Ovary (tissue), 9 donors: ENCODE results near the gene IFITM1. TPM values are rescaled to one million over a fixed set of nuclear protein-coding genes. Genes with fewer than 3 reads are reported as not detected.
A peak's percentile ranks its signal among the peaks of the same experiment; 100 is the strongest.
"Not testable (repeated sequence)": the region's sequence is repeated elsewhere in the genome, so short reads cannot be mapped to it uniquely, and the experiment has no call there.

Source experiments
- DNase-seq, 5 donors: peaks; one replicate each; pipeline ENCODE4 v3.0.0-alpha.2; 2019 to 2020
- H3K27ac ChIP-seq, 2 donors: fragments of 200-600 bp; one replicate each; pipeline versions ENCODE4 v1.5.1 to v1.8.0; 2019 to 2022
- H3K27me3 ChIP-seq: fragments of 200-600 bp; one replicate; pipeline ENCODE4 v1.8.0; 2022
- H3K36me3 ChIP-seq: fragments of 200-600 bp; sonication (generic); one replicate; pipeline ENCODE4 v1.5.1; 2019
- H3K4me1 ChIP-seq: one replicate; pipeline ENCODE4 v1.8.1; 2013; ENCODE audit warnings: mild to moderate bottlenecking, moderate library complexity; ENCODE audit not compliant: insufficient read depth
- H3K4me3 ChIP-seq: fragments of 200-600 bp; sonication (generic); one replicate; pipeline ENCODE4 v1.5.1; 2017
- H3K9me3 ChIP-seq, 2 donors: fragments of 200-600 bp in 1 of 2; sonication (generic) in 1 of 2; one replicate each; pipeline versions ENCODE4 v1.5.1 to v1.8.1; 2013 to 2019; ENCODE audit warnings: mild to moderate bottlenecking in 1 of 2, moderate library complexity in 1 of 2
- CTCF ChIP-seq, 3 donors: fragments of 450-650 bp in 2 of 3; fragments of 200-600 bp in 1 of 3; IDR thresholded peaks; one replicate each; pipeline versions ENCODE4 v1.5.1 to v1.8.0; 2016 to 2022; ENCODE audit warnings: antibody characterized with exemption in 3 of 3, mild to moderate bottlenecking in 1 of 3
- EP300 ChIP-seq: sonication (generic); formaldehyde crosslinking; IDR thresholded peaks from one replicate; pipeline ENCODE4 v1.6.1; 2017; ENCODE audit warnings: antibody characterized with exemption
- POLR2A ChIP-seq: fragments of 450-650 bp; IDR thresholded peaks from one replicate; pipeline ENCODE4 v1.6.1; 2017; ENCODE audit warnings: antibody characterized with exemption, mild to moderate bottlenecking, moderate library complexity
- WGBS, 3 donors: extraction: QIAGEN DNeasy Blood & Tissue Kit in 1 of 3; methylation state at CpG; one replicate each; pipeline versions ENCODE4 v1.1.5 to v1.1.7; 2013 to 2017; 5-methylcytosine and 5-hydroxymethylcytosine counted together
- intact Hi-C, 4 donors: fragments of 100-400 bp; cut with DNase I; formaldehyde crosslinking; loops; one replicate each; pipeline versions ENCODE4 v1.11.0 to v1.15.1; 2022 to 2023
- polyA plus RNA-seq, 2 donors: library from polyadenylated mRNA; stranded (reverse); fragments of 200-250 nt in 1 of 2; fragments of 350-450 nt in 1 of 2; fragmentation: Illumina TruSeq in 1 of 2; extraction: RNeasy Lipid Tissue Mini Kit (QIAGEN cat#74804) in 1 of 2; gene quantifications; one replicate each; pipeline ENCODE4 v1.2.3, GENCODE V29; 2013 to 2014
- total RNA-seq, 7 donors: library from RNA; depleted of rRNA in 2 of 7; stranded (reverse); fragments of >200 nt in 2 of 7; fragmentation: NEBNext Ultra II Directional in 3 of 7; extraction: Animal tissue kit (Norgen Biotek cat#: 25700) in 3 of 7; gene quantifications; one replicate each; pipeline versions ENCODE4 v1.1.0 to v1.2.4, GENCODE V29; 2016 to 2023
- donor health status: DM: no; HTN: no; CAD: no; lungs with moderate emphysema.
- donor health status: DM: no; HTN: no; CAD: no.
- donor health status: Bipolar disorder and iron deficiency.
- donor health status: DM: yes; HTN: yes; CAD: no.
- donor health status: DM: no; HTN: no; CAD: no.
- donor health status: DM: yes; HTN: yes; CAD: no.

Gene IFITM1
- total and polyA plus RNA-seq, 9 donors: 211 to 760 (median 496) TPM

GRCh38 chr11:312092-312816 is 1.6 kb upstream of the IFITM1 start:
- no peak for TF ChIP-seq EP300
- no peak for TF ChIP-seq POLR2A
- TF ChIP-seq CTCF (IDR thresholded peaks at IDR 0.05): no peak
- WGBS, 3 donors: 19 to 29% (median 22%) methylated on average over 14 of the region's 14 CpGs
- intact Hi-C loops: loop anchor here in 1 of 4 donors (2.0 kb wide), 1 partner anchor 43 kb away; no protein-coding TSS in a partner anchor
- Histone ChIP-seq H3K27me3 (no peaks in the 10 kb centered on the region), H3K4me1 (peaks cover 18% of the 10 kb centered on the region), H3K36me3 (no peaks in the 10 kb centered on the region), H3K9me3 (no peaks in the 10 kb centered on the region), H3K4me3 (peak overlapping the region; percentile 37), H3K27ac (peak overlapping the region; percentile 79 to 88)
- DNase-seq: no peak

GRCh38 chr11:313304-313786 is 495 bp upstream of the IFITM1 start:
- intact Hi-C loops: loop anchor here in 1 of 4 donors (2.0 kb wide), 1 partner anchor 41 kb away; no protein-coding TSS in a partner anchor
- Histone ChIP-seq H3K27ac (peak overlapping the region; percentile 79 to 88), H3K9me3 (no peaks in the 10 kb centered on the region), H3K4me3 (peak overlapping the region; percentile 76), H3K36me3 (no peaks in the 10 kb centered on the region), H3K27me3 (no peaks in the 10 kb centered on the region), H3K4me1 (peaks cover 20% of the 10 kb centered on the region)
- peak in 1 of 5 donors; percentile 60 for DNase-seq
- TF ChIP-seq POLR2A: no peak
- no peak for TF ChIP-seq EP300
- TF ChIP-seq CTCF (IDR thresholded peaks at IDR 0.05): no peak
- 32 to 45% (median 42%) methylated on average over 8 of the region's 8 CpGs for WGBS, 3 donors

GRCh38 chr11:314554-314875 is 675 bp downstream of the IFITM1 start:
- H3K9me3 ChIP-seq, H3K36me3 ChIP-seq, H3K27me3 ChIP-seq, intact Hi-C loops, DNase-seq: not testable (repeated sequence)
- peak overlapping the region; percentile 76 for H3K4me3 ChIP-seq
- H3K27ac ChIP-seq: peak overlapping the region; percentile 79 to 88
- peaks cover 17% of the 10 kb centered on the region for H3K4me1 ChIP-seq
- WGBS, 3 donors: 0 to 4% (median 0%) methylated on average over 6 of the region's 6 CpGs

GRCh38 chr11:315051-315481 is 1.2 kb downstream of the IFITM1 start:
- no peak for TF ChIP-seq CTCF (IDR thresholded peaks at IDR 0.05)
- TF ChIP-seq EP300: no peak
- TF ChIP-seq POLR2A: no peak
- no peak for DNase-seq
- intact Hi-C loops: no loop called here
- peaks cover 15% of the 10 kb centered on the region for H3K4me1 ChIP-seq
- peak overlapping the region; percentile 88 to 89 for H3K27ac ChIP-seq
- H3K9me3 ChIP-seq: no peaks in the 10 kb centered on the region
- H3K4me3 ChIP-seq: peak overlapping the region; percentile 76
- H3K27me3 ChIP-seq: no peaks in the 10 kb centered on the region
- WGBS, 3 donors: 7 to 24% (median 9%) methylated on average over 9 of the region's 9 CpGs
- H3K36me3 ChIP-seq: no peaks in the 10 kb centered on the region

- intact Hi-C loops: no loop called here
- H3K27ac ChIP-seq: peak overlapping the region; percentile 88 to 89
- TF ChIP-seq CTCF (IDR thresholded peaks at IDR 0.05): no peak
- TF ChIP-seq POLR2A: no peak
- no peak for TF ChIP-seq EP300
- peak overlapping the region; percentile 76 for H3K4me3 ChIP-seq
- no peaks in the 10 kb centered on the region for H3K9me3 ChIP-seq
- H3K36me3 ChIP-seq: no peaks in the 10 kb centered on the region
- 7 to 15% (median 13%) methylated on average over 4 to 32 of the region's 32 CpGs for WGBS, 3 donors
- H3K4me1 ChIP-seq: peaks cover 15% of the 10 kb centered on the region
- DNase-seq: peak in 1 of 5 donors; percentile 52
- H3K27me3 ChIP-seq: no peaks in the 10 kb centered on the region
Observed at GRCh38 chr11:315516-315994, 1.7 kb downstream of the IFITM1 start.
